GM18907 (cell line): ENCODE data around the gene ATP6V1B1.
"Not testable (repeated sequence)": the region's sequence is repeated elsewhere in the genome, so short reads cannot be mapped to it uniquely, and the experiment has no call there.

Experiments used
- ATAC-seq: cut with Tn5 transposase; IDR thresholded peaks from one replicate; pipeline ENCODE4 v1.9.1; 2021; ENCODE audit warnings: mild to moderate bottlenecking, moderate library complexity; ENCODE audit not compliant: unreplicated experiment

ATP6V1B1 gene

DNA sequence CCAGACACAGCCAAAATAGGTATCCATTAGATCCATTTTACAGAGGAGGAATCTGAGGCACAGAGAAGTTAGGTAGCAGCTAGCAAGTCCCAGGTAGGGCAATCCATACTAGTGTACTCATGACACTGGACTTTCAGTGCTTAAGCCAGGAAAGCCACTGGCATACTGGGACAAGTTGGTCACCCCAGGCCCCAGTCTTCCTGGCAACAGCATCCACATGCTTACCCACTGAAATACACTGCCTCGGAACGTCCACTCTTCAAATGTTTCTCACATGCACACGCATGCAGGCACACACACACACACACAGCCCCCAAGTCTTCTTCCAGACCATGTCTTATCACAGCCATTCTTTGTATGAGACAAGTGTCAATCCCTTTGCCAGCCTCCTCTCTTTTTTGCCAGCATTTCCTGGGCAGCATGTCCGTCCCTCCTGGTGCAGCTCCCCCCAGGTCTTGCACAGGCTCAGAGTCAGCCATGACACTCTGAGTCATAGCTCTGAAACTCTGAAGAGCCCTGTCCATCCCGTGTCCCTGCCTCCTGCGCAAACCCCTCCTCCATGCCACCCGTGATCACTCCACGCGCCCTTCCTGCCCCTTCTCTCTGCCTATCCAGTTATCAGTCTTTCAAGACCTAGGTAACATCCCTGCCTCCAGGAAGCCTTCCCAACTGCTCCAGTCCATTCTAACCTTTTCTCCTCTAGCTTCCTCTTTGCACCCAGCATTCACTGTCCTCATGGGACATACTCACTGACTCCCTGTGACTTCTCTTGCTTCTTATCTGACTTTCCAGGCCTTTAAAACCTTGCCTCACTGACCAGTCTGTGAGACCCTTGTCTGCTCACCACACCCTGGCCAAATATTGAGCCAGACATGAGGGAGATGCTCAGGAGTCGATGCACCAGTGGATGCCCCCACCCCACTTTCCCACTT, 69.8 kb downstream of the ATP6V1B1 start:
- no peak for ATAC-seq

DNA sequence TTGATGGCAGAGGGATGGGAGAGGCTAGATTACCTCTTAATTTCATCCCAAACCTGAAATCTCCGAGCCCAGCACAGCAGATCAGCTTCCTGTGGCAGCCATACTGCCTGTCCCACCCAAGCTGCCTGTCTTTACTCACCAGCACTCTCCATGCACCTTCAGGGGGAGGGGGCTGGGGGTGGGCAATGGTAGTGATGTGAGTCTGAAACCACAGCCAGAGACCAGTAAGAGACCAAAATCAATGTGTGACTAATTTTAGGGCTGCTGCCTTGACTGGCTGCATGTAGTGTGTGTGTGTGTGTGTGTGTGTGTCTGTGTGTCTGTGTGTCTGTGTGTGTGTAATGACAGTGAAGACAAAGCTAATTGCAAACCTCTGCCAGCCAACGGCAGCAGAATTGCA, 70.6 kb downstream of the ATP6V1B1 start:
- ATAC-seq: no peak

DNA sequence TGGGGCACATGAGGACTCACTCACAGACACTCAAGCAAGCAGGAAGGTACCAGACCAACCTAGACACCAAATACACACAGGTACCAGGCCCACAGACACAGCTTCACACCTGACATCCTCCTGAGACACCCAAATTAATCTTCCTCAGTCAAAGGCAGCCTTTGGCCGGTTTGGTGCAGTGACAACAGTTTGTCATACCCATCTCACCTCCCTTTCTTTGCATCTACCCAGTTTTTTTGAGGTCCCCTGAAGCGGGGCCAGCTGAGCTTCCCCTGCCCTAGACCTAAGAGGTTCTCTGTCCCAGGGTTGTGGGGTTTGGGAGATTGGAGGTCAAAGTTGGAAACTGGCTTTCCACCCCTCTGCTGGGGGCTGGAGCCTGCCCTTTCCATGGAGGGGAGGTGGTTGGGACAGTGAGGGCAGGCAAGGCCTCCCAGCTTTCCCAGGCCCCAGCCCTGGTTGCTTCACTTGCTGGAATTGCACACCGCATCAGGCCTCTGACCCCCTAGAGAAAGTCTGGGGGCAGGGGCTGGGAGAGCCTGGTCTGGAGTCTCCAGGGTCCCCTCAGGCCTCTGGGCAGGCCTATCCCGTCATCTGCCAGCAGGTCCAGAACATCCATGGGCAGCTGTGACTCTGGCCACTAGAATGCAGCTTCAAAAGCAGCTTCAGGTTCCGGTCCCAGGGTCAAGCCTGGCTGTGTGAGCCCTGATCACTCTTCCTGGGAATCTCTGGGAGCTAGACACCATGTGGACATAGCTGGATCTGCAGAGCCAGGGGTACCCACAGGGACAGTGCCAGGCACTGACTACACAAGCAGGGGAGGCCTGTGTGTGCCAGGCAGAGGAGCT, 71.5 kb downstream of the ATP6V1B1 start:
- no peak for ATAC-seq

DNA sequence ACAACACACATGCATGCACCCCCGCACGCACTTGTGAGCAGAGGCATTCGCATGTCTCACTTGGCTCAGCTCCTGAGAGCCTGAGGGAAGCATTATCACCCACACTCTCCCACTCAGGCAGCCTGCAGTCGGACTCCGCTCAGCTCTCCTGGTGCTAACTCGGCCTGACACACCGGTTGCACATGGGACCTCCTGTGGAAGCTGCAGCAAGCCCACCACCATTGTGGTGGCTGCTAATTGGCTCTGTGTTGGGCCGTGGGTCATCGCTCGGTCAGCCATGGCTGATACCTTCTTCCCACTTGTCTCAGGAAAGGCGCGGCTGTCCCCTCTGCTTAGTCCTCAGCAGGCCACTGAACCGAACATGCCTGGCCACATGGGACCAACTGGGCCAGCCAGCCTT, 72.6 kb downstream of the ATP6V1B1 start:
- ATAC-seq: no peak

DNA sequence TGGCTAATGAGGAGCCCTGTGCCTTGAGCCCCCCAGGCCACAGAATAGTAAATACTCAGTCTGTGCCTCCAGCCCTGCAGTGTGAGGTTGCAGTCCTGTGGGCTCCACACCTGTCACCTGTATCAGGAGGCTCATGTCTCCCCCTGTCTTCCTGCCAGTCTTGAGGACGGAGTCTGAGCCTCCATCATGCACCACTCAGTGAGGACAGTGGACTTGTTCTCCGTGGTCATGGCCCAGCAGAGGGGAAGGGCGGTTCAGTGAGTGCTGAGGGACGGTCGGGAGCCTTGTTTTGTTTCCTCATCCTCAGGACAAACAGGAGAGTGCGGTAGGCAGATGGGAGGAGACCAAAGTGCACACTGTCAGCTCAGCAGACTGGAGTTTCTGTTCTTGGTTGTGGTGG, 76.1 kb downstream of the ATP6V1B1 start:
- ATAC-seq: not testable (repeated sequence)
